Kidney epithelial cell (primary cell): Measurements from ENCODE around the gene PPP1R16B. TPM values are rescaled to one million over a fixed set of nuclear protein-coding genes. Genes with fewer than 3 reads are reported as not detected.

Source experiments
- DNase-seq: peaks from one replicate; pipeline ENCODE4 v3.0.0-alpha.2; 2010; ENCODE audit warnings: low read depth
- H3K27me3 ChIP-seq: 2 replicates; pipeline ENCODE4 v1.6.0; 2011; ENCODE audit warnings: low read length; ENCODE audit not compliant: control insufficient read depth, insufficient read depth
- H3K36me3 ChIP-seq: 2 replicates; pipeline ENCODE4 v1.5.1; 2011; ENCODE audit warnings: low read length; ENCODE audit not compliant: control insufficient read depth, insufficient read depth
- H3K4me3 ChIP-seq: 2 replicates; pipeline ENCODE4 v1.5.1; 2011; ENCODE audit warnings: low read depth, mild to moderate bottlenecking, control low read depth, low read length
- CTCF ChIP-seq: IDR thresholded peaks from 2 replicates; pipeline ENCODE4 v1.5.1; 2011; ENCODE audit warnings: mild to moderate bottlenecking, moderate library complexity, low read length, control low read depth, inconsistent platforms; ENCODE audit not compliant: insufficient read depth, poor library complexity, severe bottlenecking
- total RNA-seq: library from RNA; depleted of rRNA; stranded (reverse); fragments of >200 nt; gene quantifications from 2 replicates; pipeline ENCODE4 v1.2.3, GENCODE V29; 2015

The PPP1R16B gene
- total RNA-seq, 1 donor from 2014 or later: 0.13 TPM

- no peak overlapping the region for H3K4me3 ChIP-seq
- no peak for DNase-seq
- no peak for TF ChIP-seq CTCF
- no peaks in the 10 kb centered on the region for H3K27me3 ChIP-seq
- H3K36me3 ChIP-seq: no peaks in the 10 kb centered on the region
Observed at GRCh38 chr20:38937000-38937399, 131.5 kb downstream of the PPP1R16B start.

- DNase-seq: no peak
- Histone ChIP-seq H3K27me3 (no peaks in the 10 kb centered on the region), H3K36me3 (no peaks in the 10 kb centered on the region), H3K4me3 (no peak overlapping the region)
- no peak for TF ChIP-seq CTCF
Observed at GRCh38 chr20:38937978-38938473, 132.5 kb downstream of the PPP1R16B start.

- no peak for TF ChIP-seq CTCF
- H3K4me3 ChIP-seq: no peak overlapping the region
- no peak for DNase-seq
- no peaks in the 10 kb centered on the region for H3K36me3 ChIP-seq
- no peaks in the 10 kb centered on the region for H3K27me3 ChIP-seq
Observed at GRCh38 chr20:38939686-38940085, 134.2 kb downstream of the PPP1R16B start.

- Histone ChIP-seq H3K36me3 (no peaks in the 10 kb centered on the region), H3K4me3 (no peak overlapping the region), H3K27me3 (no peaks in the 10 kb centered on the region)
- DNase-seq: no peak
- TF ChIP-seq CTCF: no peak
Observed at GRCh38 chr20:38940644-38941043, 135.1 kb downstream of the PPP1R16B start.

GRCh38 chr20:38941726-38942389, 136.4 kb downstream of the PPP1R16B start:
- TF ChIP-seq CTCF: no peak
- no peak for DNase-seq
- no peaks in the 10 kb centered on the region for H3K27me3 ChIP-seq
- no peak overlapping the region for H3K4me3 ChIP-seq
- H3K36me3 ChIP-seq: no peaks in the 10 kb centered on the region

GRCh38 chr20:38945012-38945411, 139.5 kb downstream of the PPP1R16B start:
- DNase-seq: no peak
- no peaks in the 10 kb centered on the region for H3K36me3 ChIP-seq

More at GRCh38 chr20:38945012-38945411, 139.5 kb downstream of the PPP1R16B start:
- no peak for TF ChIP-seq CTCF
- Histone ChIP-seq H3K27me3 (no peaks in the 10 kb centered on the region), H3K4me3 (no peak overlapping the region)
